IMR-90 (cell line): Measurements from ENCODE around the gene TFEB. TPM values are rescaled to one million over a fixed set of nuclear protein-coding genes. Genes with fewer than 3 reads are reported as not detected.

Experiments
- CHD1 ChIP-seq: IDR thresholded peaks from 2 replicates; pipeline ENCODE4 v1.6.1; 2012; ENCODE audit warnings: low read depth, low read length, improper control_type of control experiment
- CTCF ChIP-seq: conservative IDR thresholded peaks from 2 replicates; pipeline ENCODE4 v1.5.1; 2012; ENCODE audit warnings: mild to moderate bottlenecking, low read depth, low read length, improper control_type of control experiment
- POLR2A ChIP-seq: IDR thresholded peaks from 2 replicates; pipeline ENCODE4 v1.6.1; 2012; ENCODE audit warnings: mild to moderate bottlenecking, low read depth, low read length
- polyA plus RNA-seq, 3 experiments: library from polyadenylated mRNA; depleted of rRNA; stranded (reverse); fragments of >200 nt; gene quantifications; 2 replicates each; pipeline ENCODE4 v1.2.3, GENCODE V29; 2012; ENCODE audit warnings: low replicate concordance in 1 of 3
- total RNA-seq: library from RNA; depleted of rRNA; stranded (reverse); fragments of >200 nt; gene quantifications from 2 replicates; pipeline ENCODE4 v1.2.3, GENCODE V29; 2012
- TF ChIP-seq, protein P1 (sequence below): fragments of 150-350 bp; IDR thresholded peaks from 2 replicates; pipeline ENCODE4 v1.6.1; 2017; ENCODE audit warnings: mild to moderate bottlenecking, antibody characterized with exemption, low read length, low read depth

TFEB gene
- total and polyA plus RNA-seq, 2 of the 4 experiments (the other 2 are of a cell fraction): 4.5 to 4.9 TPM

DNA sequence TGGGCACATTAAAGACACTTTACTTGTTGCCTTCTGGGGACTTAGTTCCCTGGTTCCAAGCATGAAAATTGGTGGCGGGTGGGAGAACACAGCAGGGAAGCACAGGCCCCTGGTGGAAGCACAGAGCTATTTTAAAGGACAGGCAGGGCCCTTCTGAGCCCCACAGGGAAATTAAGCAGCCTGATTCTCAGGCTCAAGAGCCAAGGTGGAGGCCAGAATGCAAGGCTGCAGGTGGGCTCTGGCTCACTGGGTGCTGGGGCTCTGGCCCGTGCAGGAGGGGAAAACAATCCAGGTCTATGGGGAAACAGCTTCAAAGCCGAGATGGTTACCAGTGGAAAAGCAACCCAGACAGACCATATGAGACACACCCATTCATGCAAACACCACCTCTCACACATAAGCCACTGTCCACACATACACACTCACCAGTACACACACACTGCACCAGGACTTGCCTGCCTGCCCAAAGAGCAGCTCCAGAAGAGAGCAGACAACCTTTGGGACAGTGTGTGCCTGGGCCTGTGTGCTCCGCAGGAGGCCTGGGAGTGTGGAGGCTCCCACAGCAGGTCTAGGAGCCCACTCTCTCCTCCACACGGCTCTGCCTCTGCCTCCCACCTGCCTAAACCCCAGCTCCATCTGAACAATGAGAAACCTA, 30.6 kb downstream of the TFEB start (continued):
- TF ChIP-seq CTCF (no peak), CHD1 (no peak), POLR2A (no peak)
- TF ChIP-seq, protein P1, sequence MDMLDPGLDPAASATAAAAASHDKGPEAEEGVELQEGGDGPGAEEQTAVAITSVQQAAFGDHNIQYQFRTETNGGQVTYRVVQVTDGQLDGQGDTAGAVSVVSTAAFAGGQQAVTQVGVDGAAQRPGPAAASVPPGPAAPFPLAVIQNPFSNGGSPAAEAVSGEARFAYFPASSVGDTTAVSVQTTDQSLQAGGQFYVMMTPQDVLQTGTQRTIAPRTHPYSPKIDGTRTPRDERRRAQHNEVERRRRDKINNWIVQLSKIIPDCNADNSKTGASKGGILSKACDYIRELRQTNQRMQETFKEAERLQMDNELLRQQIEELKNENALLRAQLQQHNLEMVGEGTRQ: no peak
